Skin epidermis (tissue), 12 donors: ENCODE results near the gene TBC1D10B.
"Not testable (repeated sequence)": the region's sequence is repeated elsewhere in the genome, so short reads cannot be mapped to it uniquely, and the experiment has no call there.

Experiments
- H3K27ac ChIP-seq, 21 experiments: fragments of 200-600 bp; sonication (generic) in 11 of 21; one replicate each; pipeline ENCODE4 v1.5.0; 2020; ENCODE audit warnings: mild to moderate bottlenecking in 3 of 21, inconsistent platforms in 2 of 21, moderate library complexity in 2 of 21
- H3K4me3 ChIP-seq, 7 experiments: fragments of 200-600 bp; sonication (generic) in 2 of 7; one replicate each; pipeline ENCODE4 v1.5.0; 2020; ENCODE audit warnings: inconsistent platforms in 2 of 7, mild to moderate bottlenecking in 2 of 7, moderate library complexity in 1 of 7

Gene TBC1D10B

DNA sequence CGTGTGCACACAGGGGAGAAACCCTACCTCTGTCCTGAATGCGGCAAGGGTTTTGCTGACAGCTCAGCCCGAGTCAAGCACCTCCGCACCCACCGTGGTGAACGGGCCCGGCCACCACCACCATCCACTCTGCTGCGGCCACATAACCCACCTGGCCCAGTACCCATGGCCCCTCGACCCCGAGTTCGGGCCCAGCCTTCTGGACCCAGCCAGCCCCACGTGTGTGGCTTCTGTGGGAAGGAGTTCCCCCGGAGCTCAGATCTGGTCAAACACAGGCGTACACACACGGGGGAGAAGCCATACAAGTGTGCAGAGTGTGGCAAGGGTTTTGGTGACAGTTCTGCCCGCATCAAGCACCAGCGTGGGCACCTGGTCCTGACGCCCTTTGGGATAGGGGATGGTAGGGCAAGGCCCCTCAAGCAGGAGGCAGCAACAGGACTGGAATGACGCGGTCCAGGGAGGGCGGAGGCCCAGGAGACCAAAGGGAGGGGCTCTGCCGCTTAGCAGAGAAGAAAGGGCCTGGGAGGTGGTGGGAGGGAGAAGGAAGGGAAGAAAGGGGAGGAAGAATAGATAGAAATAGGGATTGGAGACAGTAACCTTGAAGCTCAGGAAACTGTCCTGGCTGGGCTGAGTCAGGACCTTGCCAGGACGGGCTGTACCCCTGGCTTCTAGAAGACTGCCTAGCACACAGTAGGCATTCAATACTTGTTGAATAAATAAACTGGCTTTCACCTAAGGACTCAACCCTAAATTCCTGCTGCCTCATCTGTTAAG, 28.6 kb upstream of the TBC1D10B start:
- H3K4me3 ChIP-seq: no peak overlapping the region

DNA sequence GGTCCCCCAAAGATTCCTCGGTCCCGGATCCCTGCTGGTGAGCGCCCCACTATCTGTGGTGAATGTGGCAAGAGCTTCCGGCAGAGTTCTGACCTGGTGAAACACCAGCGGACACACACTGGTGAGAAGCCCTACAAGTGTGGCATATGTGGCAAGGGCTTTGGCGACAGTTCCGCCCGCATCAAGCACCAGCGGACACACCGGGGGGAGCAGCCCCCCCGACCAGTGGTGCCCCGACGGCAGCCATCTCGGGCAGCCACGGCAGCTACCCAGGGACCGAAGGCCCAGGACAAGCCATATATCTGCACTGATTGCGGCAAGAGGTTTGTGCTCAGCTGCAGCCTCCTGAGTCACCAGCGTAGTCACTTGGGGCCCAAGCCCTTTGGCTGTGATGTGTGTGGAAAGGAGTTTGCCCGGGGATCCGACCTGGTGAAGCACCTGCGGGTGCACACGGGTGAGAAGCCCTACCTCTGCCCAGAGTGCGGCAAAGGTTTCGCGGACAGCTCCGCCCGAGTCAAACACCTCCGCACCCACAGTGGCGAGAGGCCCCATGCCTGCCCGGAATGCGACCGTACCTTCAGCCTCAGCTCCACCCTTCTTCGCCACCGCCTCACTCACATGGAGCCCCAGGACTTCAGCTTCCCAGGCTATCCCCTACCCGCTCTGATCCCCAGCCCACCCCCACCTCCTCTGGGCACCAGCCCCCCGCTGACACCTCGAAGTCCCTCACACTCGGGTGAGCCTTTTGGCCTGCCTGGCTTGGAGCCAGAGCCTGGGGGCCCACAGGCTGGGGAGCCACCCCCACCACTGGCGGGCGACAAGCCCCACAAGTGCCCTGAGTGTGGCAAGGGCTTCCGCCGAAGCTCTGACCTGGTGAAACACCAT, 27.7 kb upstream of the TBC1D10B start:
- no peak overlapping the region for H3K4me3 ChIP-seq
- no peak overlapping the region for H3K27ac ChIP-seq

More for the DNA sequence above, 28.6 kb upstream of the TBC1D10B start:
- peak overlapping the region in 7 of 21 experiments; percentile 19 to 94 (median 83) for H3K27ac ChIP-seq

- H3K4me3 ChIP-seq: no peak overlapping the region
Measured at GRCh38 chr16:30397056-30397455, 26.8 kb upstream of the TBC1D10B start.

DNA sequence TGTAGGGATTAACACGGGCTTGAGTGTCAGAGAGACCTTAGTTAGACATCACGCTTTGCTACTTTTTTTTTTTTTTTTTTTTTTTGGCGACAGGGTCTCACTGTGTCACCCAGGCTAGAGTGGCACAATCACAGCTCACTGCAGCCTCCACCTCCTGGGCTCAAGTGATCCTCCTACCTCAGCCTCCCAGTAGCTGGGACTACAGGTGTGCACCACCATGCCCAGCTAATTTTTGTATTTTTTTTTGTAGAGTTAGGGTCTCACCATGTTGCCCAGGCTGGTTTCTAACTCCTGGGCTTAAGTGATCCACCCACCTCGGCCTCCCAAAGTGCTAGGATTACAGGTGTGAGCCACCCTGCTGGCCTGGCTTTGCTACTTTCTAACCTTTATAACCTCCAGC, 26.3 kb upstream of the TBC1D10B start:
- not testable (repeated sequence) for H3K4me3 ChIP-seq
- H3K27ac ChIP-seq: peak overlapping the region in 1 of 21 experiments; percentile 75

More at GRCh38 chr16:30397056-30397455, 26.8 kb upstream of the TBC1D10B start:
- no peak overlapping the region for H3K27ac ChIP-seq

DNA sequence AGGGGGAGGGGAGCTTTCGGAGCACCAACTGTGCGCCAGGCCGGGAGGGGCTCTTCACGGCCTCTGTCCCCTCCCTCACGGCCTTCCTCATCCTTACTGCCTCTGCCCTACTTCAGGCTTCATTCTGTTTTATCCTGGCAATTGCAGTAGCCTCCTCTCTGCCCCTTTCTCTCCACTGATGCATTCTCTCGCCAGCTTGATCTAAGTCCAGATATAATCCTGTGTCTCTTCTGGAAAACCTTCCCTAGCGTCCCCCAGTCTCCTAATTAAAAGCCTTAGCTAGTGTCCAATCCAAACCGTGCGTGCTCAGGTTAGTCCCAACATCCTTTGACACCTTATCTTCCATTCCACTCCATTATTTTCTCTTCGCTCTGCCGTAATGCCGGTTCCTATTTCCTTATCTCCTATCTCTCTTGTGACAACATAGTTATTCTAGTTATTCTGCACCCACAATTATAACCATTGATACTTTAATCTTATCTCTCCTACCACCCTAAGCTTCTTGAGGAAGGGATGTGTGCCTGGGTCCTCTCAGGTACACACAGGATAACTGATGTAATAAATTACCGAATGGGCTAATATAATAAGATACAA, 25.8 kb upstream of the TBC1D10B start:
- peak overlapping the region; percentile 55 to 87 (median 77) for H3K4me3 ChIP-seq
- H3K27ac ChIP-seq: peak overlapping the region in 17 of 21 experiments; percentile 25 to 93 (median 80)

DNA sequence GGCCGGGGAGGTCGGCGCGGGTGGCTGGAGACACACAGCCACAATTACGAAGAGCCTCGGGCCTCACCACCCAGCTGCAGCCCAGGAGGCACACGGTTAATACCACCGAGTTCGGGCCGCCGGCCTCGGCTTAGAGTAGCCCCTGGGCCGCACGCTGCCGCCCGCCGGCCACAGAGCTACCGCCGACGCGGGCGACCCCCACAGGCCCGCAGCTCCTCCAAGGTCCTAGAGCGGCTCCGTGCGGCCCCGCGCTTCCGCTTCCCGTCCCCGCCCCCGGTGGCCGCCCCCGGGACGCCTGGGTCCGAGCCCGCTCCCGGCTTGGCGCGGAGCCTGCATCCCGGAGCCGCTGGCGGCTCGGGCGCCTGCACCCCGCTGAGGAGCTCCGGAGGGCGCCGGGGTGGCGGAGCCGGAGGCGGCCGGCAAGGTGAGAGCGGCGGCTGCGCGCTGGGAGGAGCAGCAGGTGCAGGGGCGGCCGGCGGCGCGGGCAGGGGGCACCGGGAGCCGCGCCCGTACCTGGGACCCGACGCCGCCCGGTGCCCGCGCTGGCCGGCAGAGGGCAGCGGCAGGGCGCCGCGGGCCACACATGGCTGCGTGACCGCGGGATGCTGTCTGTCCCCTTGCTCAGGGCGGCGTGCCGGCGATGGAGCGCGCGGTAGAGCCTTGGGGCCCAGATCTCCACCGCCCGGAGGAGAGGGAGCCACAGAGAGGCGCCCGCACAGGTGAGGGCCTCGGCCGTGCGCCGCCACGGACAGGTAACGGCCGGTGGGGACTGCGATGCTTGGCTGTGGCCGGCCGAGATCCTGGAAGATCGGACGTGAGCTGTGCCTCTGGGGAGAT, 25.1 kb upstream of the TBC1D10B start, which contains the start of gene ZNF48:
Gene ZNF48, plus strand, starts transcription at position 266 of the 837 bp plus-strand sequence. Its CDS starts 375 bp downstream, at position 641.
- Histone ChIP-seq H3K4me3 (peak within 1 kb of the TSS; percentile 55 to 87 (median 77)), H3K27ac (peak within 1 kb of the TSS in 20 of 21 experiments; percentile 25 to 93 (median 78))

GRCh38 chr16:30394592-30395154, 24.4 kb upstream of the TBC1D10B start:
- Histone ChIP-seq H3K4me3 (peak overlapping the region; percentile 55 to 87 (median 77)), H3K27ac (peak overlapping the region in 20 of 21 experiments; percentile 21 to 93 (median 78))

DNA sequence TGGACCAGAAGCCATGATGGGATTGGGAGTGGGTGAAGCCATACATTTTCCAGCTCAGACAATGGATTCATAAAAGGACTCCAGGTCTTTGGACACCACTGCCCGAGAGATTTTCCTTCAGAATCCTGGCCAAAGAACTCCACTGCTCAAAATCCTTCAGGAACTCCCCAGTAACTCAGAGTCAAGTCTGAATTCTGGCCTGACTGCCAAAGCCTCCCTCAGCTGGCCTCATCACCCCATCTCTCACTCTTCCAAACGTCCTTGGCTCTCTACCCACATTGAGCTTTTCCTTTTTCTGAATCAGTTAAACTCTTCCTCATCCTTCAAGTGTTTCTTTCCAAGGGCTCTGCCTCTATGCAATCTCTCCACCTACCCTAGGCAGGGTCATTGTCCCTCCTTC, 13.2 kb upstream of the TBC1D10B start:
- Histone ChIP-seq H3K4me3 (no peak overlapping the region), H3K27ac (peak overlapping the region in 6 of 21 experiments; percentile 44 to 88 (median 78))

DNA sequence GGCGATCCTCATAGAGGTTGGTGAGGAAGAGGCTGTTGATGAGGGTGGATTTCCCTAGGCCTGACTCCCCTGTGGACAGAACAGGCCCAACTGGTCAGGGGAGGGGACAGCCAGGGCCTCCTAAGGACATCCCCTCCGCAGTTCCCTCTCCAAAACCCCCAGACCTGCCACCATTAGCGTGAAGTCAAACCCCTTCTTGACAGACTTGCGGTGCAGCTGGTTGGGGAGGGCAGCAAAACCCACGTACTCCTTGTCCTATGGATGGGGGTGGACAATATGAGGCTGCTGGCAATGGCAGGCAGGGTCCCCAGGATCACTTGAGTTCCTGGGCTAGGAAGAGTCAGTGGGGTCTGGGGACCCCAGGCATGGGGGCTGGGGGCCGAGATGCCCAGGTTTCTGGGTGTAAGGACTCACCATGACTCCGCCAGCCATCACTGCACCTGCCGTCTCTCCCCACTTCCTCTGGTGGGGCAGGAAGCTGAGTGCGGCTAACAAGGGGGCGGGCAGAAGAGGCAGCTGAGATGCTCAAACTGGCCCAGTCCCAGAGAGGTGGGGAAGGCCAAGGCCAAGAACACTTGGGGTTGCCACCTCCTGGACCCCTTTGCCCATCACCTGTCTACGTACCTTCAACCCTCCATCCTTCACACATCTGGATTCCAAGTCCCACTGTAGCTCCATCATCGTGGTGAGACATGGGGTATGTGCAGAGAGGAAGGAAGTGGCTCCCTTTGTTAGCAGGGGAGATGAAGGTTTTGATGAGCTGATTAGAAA, 12.0 kb upstream of the TBC1D10B start, which contains the start of gene SEPTIN1:
Gene SEPTIN1, minus strand, starts transcription at position 451 of the 771 bp plus-strand sequence. Its CDS starts 19 bp downstream, at position 432.
- H3K27ac ChIP-seq: peak within 1 kb of the TSS in 16 of 21 experiments; percentile 13 to 88 (median 63)

GRCh38 chr16:30381291-30382041, 11.2 kb upstream of the TBC1D10B start:
- peak overlapping the region; percentile 13 to 36 (median 30) for H3K4me3 ChIP-seq
- H3K27ac ChIP-seq: peak overlapping the region in 15 of 21 experiments; percentile 13 to 88 (median 64)

More for the DNA sequence above, 12.0 kb upstream of the TBC1D10B start, which contains the start of gene SEPTIN1:
- peak within 1 kb of the TSS; percentile 13 to 36 (median 30) for H3K4me3 ChIP-seq

GRCh38 chr16:30380803-30381208, 10.5 kb upstream of the TBC1D10B start:
- Histone ChIP-seq H3K4me3 (no peak overlapping the region), H3K27ac (peak overlapping the region in 4 of 21 experiments; percentile 27 to 100 (median 81))

DNA sequence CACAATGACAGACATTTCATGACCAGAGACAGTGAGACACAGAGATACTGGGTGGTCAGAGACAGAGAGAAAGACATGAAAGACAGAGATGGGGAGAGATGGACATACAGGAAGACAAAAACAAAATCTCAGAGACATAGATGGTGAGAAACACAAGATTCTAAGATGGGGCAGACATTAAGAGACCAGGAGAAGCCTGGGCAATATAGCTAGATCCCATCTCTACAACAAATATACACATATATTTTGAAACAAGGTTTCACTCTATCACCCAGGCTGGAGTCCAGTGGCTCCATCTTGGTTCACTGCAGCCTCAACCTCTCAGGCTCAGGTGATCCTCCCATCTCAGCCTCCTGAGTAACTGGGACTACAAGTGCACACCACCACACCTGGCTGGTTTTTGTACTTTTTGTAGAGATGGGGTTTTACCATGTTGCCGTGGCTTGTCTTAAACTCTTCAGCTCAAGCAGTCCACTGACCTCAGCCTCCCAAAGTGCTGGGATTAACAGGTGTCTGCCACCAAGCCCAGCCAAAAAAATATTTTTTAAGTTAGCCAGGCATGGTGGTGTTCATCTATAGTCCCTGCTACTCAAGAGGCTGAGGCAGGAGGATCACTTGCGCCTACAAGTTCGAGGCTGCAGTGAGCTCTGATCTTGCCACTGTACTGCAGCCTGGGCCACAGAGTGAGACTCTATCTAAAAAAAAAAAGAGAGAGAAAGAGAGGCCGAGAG, 9.9 kb upstream of the TBC1D10B start:
- Histone ChIP-seq H3K4me3 (no peak overlapping the region), H3K27ac (peak overlapping the region in 3 of 21 experiments; percentile 27 to 100 (median 88))

GRCh38 chr16:30379158-30379783, 9.0 kb upstream of the TBC1D10B start:
- Histone ChIP-seq H3K4me3 (peak overlapping the region; percentile 49 to 63 (median 55)), H3K27ac (peak overlapping the region in 20 of 21 experiments; percentile 69 to 100 (median 98))

GRCh38 chr16:30378236-30379157, 8.2 kb upstream of the TBC1D10B start:
- peak overlapping the region; percentile 49 to 63 (median 55) for H3K4me3 ChIP-seq
- H3K27ac ChIP-seq: peak overlapping the region; percentile 94 to 100 (median 99)
